Mucosa of rectum (tissue), 2 donors: ENCODE measurements around the gene GALNT13.
"Not testable (repeated sequence)": the region's sequence is repeated elsewhere in the genome, so short reads cannot be mapped to it uniquely, and the experiment has no call there.

Experiments used
- H3K27ac ChIP-seq, 2 donors: one replicate each; pipeline ENCODE4 v1.7.0; 2013; ENCODE audit warnings: inconsistent platforms in 2 of 2, low read depth in 2 of 2, low read length in 2 of 2
- H3K27me3 ChIP-seq, 2 donors: one replicate each; pipeline ENCODE4 v1.7.0; 2013; ENCODE audit warnings: low read length in 2 of 2; ENCODE audit not compliant: control insufficient read depth in 2 of 2, insufficient read depth in 2 of 2
- H3K36me3 ChIP-seq, 2 donors: one replicate each; pipeline ENCODE4 v1.7.0; 2013; ENCODE audit warnings: low read length in 2 of 2; ENCODE audit not compliant: control insufficient read depth in 2 of 2, insufficient read depth in 2 of 2
- H3K4me1 ChIP-seq, 2 donors: one replicate each; pipeline ENCODE4 v1.7.0; 2013; ENCODE audit warnings: low read length in 2 of 2, mild to moderate bottlenecking in 1 of 2; ENCODE audit not compliant: control insufficient read depth in 2 of 2, insufficient read depth in 2 of 2
- H3K4me3 ChIP-seq, 2 donors: one replicate each; pipeline ENCODE4 v1.7.0; 2013; ENCODE audit warnings: low read length in 2 of 2
- H3K9ac ChIP-seq, 2 donors: one replicate each; pipeline ENCODE4 v1.7.0; 2013; ENCODE audit warnings: low read length in 2 of 2, low read depth in 1 of 2, mild to moderate bottlenecking in 1 of 2
- H3K9me3 ChIP-seq, 2 donors: one replicate each; pipeline ENCODE4 v1.7.0; 2013; ENCODE audit warnings: low read length in 2 of 2; ENCODE audit not compliant: control insufficient read depth in 2 of 2
- donor health status: healthy.
- donor health status: Normal muscosa, but diverticular disease.

GALNT13 gene

GRCh38 chr2:154470376-154470775 is 598.7 kb downstream of the GALNT13 start:
- H3K36me3 ChIP-seq: no peaks in the 10 kb centered on the region
- H3K27me3 ChIP-seq: no peaks in the 10 kb centered on the region
- H3K4me1 ChIP-seq: no peaks in the 10 kb centered on the region
- H3K4me3 ChIP-seq: no peak overlapping the region
- H3K27ac ChIP-seq: no peak overlapping the region
- no peaks in the 10 kb centered on the region for H3K9me3 ChIP-seq
- H3K9ac ChIP-seq: no peak overlapping the region

- H3K27ac ChIP-seq, H3K9ac ChIP-seq, H3K9me3 ChIP-seq: not testable (repeated sequence)
Observed at GRCh38 chr2:154471492-154471891, 599.8 kb downstream of the GALNT13 start.

GRCh38 chr2:154477319-154477718 is 605.6 kb downstream of the GALNT13 start:
- no peaks in the 10 kb centered on the region for H3K27me3 ChIP-seq
- H3K27ac ChIP-seq: no peak overlapping the region
- H3K36me3 ChIP-seq: no peaks in the 10 kb centered on the region
- no peaks in the 10 kb centered on the region for H3K9me3 ChIP-seq
- no peaks in the 10 kb centered on the region for H3K4me1 ChIP-seq
- no peak overlapping the region for H3K9ac ChIP-seq
- no peak overlapping the region for H3K4me3 ChIP-seq

More at GRCh38 chr2:154471492-154471891, 599.8 kb downstream of the GALNT13 start:
- H3K36me3 ChIP-seq, H3K4me1 ChIP-seq, H3K4me3 ChIP-seq, H3K27me3 ChIP-seq: not testable (repeated sequence)

- Histone ChIP-seq H3K9me3 (no peaks in the 10 kb centered on the region), H3K4me1 (no peaks in the 10 kb centered on the region), H3K27me3 (no peaks in the 10 kb centered on the region)
Observed at GRCh38 chr2:154480521-154480920, 608.8 kb downstream of the GALNT13 start.

GRCh38 chr2:154481336-154481735 is 609.6 kb downstream of the GALNT13 start:
- Histone ChIP-seq H3K27ac (no peak overlapping the region), H3K9ac (no peak overlapping the region), H3K4me3 (no peak overlapping the region), H3K9me3 (no peaks in the 10 kb centered on the region), H3K36me3 (no peaks in the 10 kb centered on the region), H3K27me3 (no peaks in the 10 kb centered on the region), H3K4me1 (no peaks in the 10 kb centered on the region)

More at GRCh38 chr2:154480521-154480920, 608.8 kb downstream of the GALNT13 start:
- Histone ChIP-seq H3K4me3 (no peak overlapping the region), H3K9ac (no peak overlapping the region), H3K27ac (no peak overlapping the region), H3K36me3 (no peaks in the 10 kb centered on the region)

DNA sequence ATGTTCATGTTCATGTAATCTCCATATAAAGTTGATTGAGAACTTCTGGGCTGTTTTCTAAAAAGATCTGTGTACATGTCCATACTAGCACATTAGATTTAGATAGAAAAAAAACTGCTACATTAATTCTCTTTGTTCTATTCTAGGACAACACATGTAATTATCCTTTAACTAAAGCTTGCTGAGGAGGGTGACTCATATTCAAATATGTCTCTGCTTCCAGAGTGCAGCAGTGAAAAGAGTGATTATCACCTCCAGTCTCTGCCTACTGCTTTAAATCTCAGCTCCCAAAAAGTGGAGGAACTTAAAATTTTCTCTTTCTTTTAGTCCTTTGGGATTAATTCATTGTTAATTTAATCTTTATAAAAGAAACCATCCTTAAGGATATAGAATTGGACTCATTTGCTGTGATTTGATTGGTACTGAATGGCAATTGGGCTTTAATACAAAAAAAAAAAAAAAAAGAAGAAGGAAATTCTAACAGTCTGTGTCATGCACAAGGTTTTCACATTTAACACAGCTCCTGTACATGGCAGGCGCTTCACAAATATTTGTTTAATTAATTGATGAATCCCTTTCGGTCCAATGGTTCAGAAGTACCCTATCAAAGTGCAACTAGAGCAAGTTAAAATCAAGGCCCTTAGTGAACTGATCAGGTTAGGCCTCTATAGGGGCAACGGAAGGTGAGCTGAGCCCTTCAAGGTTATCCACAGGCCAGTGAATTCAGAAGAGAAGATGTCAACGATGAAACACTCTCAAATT is 612.8 kb downstream of the GALNT13 start:
- Histone ChIP-seq H3K4me1 (no peaks in the 10 kb centered on the region), H3K27me3 (no peaks in the 10 kb centered on the region), H3K36me3 (no peaks in the 10 kb centered on the region), H3K4me3 (no peak overlapping the region), H3K27ac (no peak overlapping the region), H3K9me3 (no peaks in the 10 kb centered on the region), H3K9ac (no peak overlapping the region)

DNA sequence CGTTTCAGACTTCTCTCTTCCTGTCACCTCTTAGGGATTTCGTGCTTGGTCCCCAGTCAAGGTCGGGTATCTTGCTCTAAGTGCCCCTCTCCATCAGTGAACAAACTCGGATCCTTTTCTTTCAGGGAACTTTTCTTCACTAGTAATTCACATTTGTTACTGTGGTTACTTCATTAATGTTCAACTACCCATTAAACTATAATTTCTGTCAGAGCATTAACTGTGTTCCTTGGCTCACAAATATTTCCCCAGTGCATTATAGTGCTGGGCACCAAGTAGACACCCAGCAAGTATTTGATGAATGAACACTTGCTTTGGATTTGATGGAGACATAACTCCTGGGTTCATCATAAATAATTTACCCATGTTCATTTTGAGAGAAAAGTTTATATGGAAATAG is 617.1 kb downstream of the GALNT13 start:
- H3K4me1 ChIP-seq: no peaks in the 10 kb centered on the region
- H3K4me3 ChIP-seq: no peak overlapping the region
- no peak overlapping the region for H3K9ac ChIP-seq
- no peaks in the 10 kb centered on the region for H3K36me3 ChIP-seq
- H3K27me3 ChIP-seq: no peaks in the 10 kb centered on the region
- H3K9me3 ChIP-seq: no peaks in the 10 kb centered on the region
- no peak overlapping the region for H3K27ac ChIP-seq

- Histone ChIP-seq H3K9me3 (no peaks in the 10 kb centered on the region), H3K27ac (no peak overlapping the region), H3K9ac (no peak overlapping the region), H3K27me3 (no peaks in the 10 kb centered on the region), H3K36me3 (no peaks in the 10 kb centered on the region), H3K4me1 (no peaks in the 10 kb centered on the region), H3K4me3 (no peak overlapping the region)
Observed at GRCh38 chr2:154489266-154489858, 617.6 kb downstream of the GALNT13 start.

DNA sequence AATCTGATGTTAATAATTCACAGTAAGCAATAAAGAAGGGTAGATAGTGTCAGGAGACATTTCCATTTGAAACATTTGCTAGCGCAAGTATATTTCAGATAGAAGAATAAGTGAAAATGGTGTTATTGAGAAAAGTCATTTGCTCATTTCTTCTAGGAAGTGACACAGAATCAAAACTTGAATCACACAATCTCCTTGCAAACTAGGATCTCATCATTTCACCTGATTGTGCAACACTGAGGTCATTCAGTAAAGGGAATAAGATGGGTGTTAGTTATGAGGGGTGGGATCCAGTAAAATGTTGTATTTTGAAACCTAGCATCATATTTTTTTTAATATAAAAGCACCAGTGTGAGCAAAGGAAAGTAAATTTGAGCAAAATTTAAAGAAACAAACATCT is 618.8 kb downstream of the GALNT13 start:
- Histone ChIP-seq H3K27me3 (no peaks in the 10 kb centered on the region), H3K27ac (no peak overlapping the region), H3K9ac (no peak overlapping the region), H3K9me3 (no peaks in the 10 kb centered on the region), H3K4me1 (no peaks in the 10 kb centered on the region), H3K4me3 (no peak overlapping the region), H3K36me3 (no peaks in the 10 kb centered on the region)

- H3K36me3 ChIP-seq: no peaks in the 10 kb centered on the region
- no peaks in the 10 kb centered on the region for H3K27me3 ChIP-seq
- no peak overlapping the region for H3K9ac ChIP-seq
- H3K27ac ChIP-seq: no peak overlapping the region
- no peaks in the 10 kb centered on the region for H3K9me3 ChIP-seq
- no peaks in the 10 kb centered on the region for H3K4me1 ChIP-seq
- H3K4me3 ChIP-seq: no peak overlapping the region
Observed at GRCh38 chr2:154495455-154495868, 623.7 kb downstream of the GALNT13 start.
